NB4 (cell line): ENCODE measurements around the gene CDYL.

ENCODE experiments used
- DNase-seq: peaks from one replicate; pipeline ENCODE4 v3.0.0; 2010; ENCODE audit warnings: low read depth
- H3K4me3 ChIP-seq: one replicate; pipeline ENCODE4 v1.5.1; 2011; ENCODE audit warnings: mild to moderate bottlenecking, low read depth, low read length, moderate library complexity
- MYC ChIP-seq: IDR thresholded peaks from 2 replicates; pipeline ENCODE4 v1.6.1; 2011; ENCODE audit warnings: low read depth, low read length
- POLR2A ChIP-seq: IDR thresholded peaks from 2 replicates; pipeline ENCODE4 v1.6.1; 2011; ENCODE audit warnings: mild to moderate bottlenecking; ENCODE audit not compliant: insufficient read length; ENCODE audit errors: extremely low read depth
- TF ChIP-seq, protein P1 (sequence below): IDR thresholded peaks from one replicate; pipeline ENCODE4 v1.5.1; 2012; ENCODE audit warnings: low read depth, low read length
- TF ChIP-seq, protein P2 (sequence below): IDR thresholded peaks from 2 replicates; pipeline ENCODE4 v1.6.1; 2011; ENCODE audit warnings: low read depth, low read length

Gene CDYL

DNA sequence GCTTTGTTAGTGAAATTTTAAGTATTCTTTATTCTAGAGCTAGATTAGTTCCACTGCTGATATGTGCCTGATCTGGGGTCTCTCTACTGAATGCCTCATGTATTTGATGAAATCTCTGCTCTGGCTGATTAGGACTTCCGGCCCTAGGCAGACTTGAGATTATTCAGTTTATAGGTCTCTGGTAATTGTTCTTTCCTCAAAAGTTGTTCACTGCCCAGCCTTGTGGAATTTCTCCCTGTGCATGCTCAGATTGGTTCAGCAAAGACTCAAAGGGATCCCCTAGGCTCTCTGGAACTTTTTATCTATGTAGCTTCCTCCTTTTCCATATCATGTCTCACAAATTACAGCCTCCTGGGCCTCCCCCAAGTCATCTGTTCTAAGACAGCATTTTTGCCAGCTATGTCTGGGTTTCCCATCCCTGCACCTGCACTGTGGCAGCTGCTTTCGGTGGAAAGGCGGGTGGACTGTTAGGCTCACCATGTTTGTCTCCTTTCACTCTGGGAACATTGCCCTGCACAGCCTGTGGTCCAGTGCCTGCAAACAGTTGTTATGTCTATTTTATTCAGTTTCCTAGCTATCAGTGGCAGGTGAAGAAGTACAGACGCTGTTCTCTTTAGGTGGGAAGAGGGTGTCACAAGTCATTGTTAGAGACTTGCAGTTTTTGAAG lies 154.0 kb downstream of the CDYL start:
- TF ChIP-seq, protein P1, sequence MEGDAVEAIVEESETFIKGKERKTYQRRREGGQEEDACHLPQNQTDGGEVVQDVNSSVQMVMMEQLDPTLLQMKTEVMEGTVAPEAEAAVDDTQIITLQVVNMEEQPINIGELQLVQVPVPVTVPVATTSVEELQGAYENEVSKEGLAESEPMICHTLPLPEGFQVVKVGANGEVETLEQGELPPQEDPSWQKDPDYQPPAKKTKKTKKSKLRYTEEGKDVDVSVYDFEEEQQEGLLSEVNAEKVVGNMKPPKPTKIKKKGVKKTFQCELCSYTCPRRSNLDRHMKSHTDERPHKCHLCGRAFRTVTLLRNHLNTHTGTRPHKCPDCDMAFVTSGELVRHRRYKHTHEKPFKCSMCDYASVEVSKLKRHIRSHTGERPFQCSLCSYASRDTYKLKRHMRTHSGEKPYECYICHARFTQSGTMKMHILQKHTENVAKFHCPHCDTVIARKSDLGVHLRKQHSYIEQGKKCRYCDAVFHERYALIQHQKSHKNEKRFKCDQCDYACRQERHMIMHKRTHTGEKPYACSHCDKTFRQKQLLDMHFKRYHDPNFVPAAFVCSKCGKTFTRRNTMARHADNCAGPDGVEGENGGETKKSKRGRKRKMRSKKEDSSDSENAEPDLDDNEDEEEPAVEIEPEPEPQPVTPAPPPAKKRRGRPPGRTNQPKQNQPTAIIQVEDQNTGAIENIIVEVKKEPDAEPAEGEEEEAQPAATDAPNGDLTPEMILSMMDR: no peak
- TF ChIP-seq, protein P2, sequence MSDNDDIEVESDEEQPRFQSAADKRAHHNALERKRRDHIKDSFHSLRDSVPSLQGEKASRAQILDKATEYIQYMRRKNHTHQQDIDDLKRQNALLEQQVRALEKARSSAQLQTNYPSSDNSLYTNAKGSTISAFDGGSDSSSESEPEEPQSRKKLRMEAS: no peak
- no peak for TF ChIP-seq MYC
- no peak for TF ChIP-seq POLR2A
- no peak for DNase-seq
- no peak overlapping the region for H3K4me3 ChIP-seq

DNA sequence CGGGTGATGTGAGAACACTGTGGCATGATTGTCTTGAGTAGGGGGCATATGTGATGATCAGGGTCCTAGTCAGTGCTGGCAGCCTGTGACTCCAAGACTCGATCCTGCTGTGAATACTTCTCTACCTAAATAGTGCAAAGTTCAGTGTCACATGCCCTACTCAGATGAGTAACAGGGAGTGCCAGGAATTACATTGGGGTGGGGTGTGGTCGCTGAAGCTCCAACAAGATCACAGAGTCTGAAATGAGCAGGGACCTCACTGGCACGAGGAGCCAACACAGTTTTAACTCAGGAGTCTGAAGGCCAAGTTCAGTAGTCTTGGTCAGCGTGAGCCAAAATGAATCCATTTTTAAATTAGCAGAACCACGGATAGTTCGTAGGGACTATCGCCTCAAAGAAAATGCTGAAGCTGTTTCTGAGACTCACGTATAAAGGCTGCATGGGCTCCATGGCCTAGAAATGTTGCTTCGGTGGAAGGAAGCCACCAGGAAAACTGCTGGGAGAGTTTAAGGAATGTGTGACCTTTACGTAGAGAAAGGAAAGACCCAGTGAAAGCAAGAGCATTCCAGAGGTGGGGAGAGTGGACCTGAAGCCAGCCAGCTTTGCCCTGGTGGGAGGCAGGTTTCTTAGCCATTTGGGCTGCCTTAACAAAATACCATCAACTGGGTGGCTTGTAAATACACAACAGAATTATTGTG lies 155.5 kb downstream of the CDYL start:
- DNase-seq: no peak
- H3K4me3 ChIP-seq: no peak overlapping the region
- TF ChIP-seq, protein P1: no peak
- TF ChIP-seq, protein P2: no peak
- TF ChIP-seq MYC (no peak), POLR2A (no peak)

DNA sequence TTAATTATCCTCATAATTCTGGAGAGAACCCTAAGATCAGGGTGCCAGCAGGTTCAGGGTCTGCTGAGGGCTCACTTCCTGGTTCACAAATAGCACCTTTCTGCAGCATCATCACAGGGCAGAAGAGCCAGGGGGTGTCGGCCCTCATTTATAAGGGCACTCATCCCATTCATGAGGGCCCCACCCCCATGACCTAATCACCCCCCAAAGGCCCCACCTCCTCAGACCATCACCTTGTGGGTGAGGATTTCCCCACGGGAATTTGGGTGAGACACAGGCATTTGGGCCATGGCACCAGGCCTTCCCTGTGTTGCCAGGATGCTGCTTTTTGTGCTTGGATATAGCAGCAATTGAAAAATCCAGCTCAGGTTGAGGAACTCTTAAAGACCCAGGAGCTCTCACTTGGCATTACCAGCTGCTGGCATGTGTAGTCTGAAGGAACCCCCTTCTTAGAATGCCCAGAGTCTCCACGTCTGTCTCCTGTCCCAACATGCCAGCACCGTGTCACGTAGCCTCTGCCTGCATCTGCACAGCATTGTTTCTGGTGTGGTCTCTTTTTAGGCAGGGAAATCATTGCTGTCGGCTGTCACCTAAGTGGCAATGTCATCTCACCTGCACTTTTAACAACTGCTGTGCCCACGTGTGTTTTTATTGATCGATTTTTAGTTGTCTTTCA lies 156.2 kb downstream of the CDYL start:
- no peak for DNase-seq
- TF ChIP-seq, protein P2: no peak
- TF ChIP-seq POLR2A (no peak), MYC (no peak)
- TF ChIP-seq, protein P1: no peak
- no peak overlapping the region for H3K4me3 ChIP-seq

DNA sequence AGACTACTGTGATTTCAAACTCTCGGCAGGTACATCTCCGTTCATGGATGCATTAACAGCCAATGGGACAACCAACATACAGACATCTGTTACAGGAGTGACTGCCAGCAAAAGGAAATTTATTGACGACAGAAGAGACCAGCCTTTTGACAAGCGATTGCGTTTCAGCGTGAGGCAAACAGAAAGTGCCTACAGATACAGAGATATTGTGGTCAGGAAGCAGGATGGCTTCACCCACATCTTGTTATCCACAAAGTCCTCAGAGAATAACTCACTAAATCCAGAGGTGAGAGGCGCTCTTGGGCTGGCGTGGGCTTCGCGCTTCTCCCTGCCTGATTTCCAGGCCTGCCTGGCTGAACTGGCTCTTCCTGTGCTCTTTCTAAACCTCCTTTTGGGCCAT lies 159.3 kb downstream of the CDYL start:
- no peak for DNase-seq
- TF ChIP-seq, protein P2: no peak
- TF ChIP-seq, protein P1: no peak
- no peak for TF ChIP-seq POLR2A
- H3K4me3 ChIP-seq: no peak overlapping the region

DNA sequence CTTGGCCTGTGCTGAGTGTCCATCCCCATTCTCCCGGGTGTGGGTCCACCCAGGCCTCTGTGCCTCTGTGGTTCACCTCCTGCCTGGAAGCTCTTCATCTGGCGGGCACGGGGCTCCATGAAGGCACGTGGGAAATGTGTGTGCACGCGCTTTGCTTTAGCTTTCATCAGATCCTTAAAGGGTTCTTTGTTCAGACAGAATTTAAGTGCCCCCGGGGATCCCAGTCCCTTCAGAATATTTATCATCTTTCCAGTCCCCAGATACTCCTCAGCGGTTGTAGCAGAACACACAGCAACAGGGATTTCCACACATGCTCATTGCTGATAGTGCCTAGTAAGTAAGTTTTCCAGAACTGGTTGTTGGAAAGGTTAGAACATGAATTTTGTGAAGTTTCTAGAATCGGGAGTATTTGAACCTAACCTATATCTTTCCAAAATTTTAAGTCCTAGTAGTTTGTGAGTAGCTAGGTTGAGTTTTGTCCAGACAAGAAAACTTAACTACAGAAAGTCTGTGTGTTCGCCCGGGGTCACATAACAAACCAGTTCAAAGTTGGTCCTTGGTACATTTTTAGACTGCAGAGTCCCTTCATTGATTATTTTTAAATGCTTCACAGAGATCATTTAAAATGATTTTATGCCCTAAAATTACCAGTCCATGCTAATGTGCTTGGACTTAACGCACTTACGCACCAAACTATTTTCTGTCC lies 159.9 kb downstream of the CDYL start:
- no peak overlapping the region for H3K4me3 ChIP-seq
- no peak for DNase-seq
- TF ChIP-seq MYC: no peak
- TF ChIP-seq, protein P2: no peak
- no peak for TF ChIP-seq POLR2A
- TF ChIP-seq, protein P1: no peak
